ENCODE data around the gene GAL. TPM values are rescaled to one million over a fixed set of nuclear protein-coding genes. Genes with fewer than 3 reads are reported as not detected.

Gene GAL
- total RNA-seq, 2 donors from 2014 or later, result 98.9 to 166 TPM

DNA sequence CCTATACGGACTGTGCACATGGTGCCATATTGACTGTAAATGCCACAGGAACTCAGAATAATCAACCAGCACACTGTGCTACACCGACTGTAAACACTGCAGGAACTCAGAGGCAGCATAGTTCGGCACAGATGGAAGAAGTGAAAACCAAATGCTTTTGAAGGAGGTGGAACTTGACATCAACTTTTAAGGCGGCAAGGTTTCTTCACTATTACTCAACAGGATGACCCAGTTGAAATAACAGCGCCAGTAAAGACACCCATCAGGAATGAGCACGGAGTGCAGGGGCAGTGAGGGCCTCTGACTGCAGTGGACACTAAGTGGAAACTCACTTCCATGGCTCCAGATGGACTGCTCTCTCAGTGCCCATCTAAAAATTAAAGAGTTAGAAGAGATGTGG is 51.3 kb downstream of the GAL start:
- Histone ChIP-seq H3K4me1 (ENCODE audit: control insufficient read depth, insufficient read depth, low read length) (no peaks in the 10 kb centered on the region), H3K36me3 (ENCODE audit: control insufficient read depth, insufficient read depth, low read length) (no peaks in the 10 kb centered on the region), H3K9ac (ENCODE audit: extremely low read depth, low read length, poor library complexity, severe bottlenecking) (no peak overlapping the region), H3K4me3 (ENCODE audit: low read length) (no peak overlapping the region), H3K27me3 (ENCODE audit: control insufficient read depth, insufficient read depth, low read length, poor library complexity, severe bottlenecking) (no peaks in the 10 kb centered on the region), H3K27ac (ENCODE audit: low read depth, low read length) (no peak overlapping the region), H3K9me3 (ENCODE audit: control insufficient read depth, low read length) (no peaks in the 10 kb centered on the region)
- TF ChIP-seq, protein P1, sequence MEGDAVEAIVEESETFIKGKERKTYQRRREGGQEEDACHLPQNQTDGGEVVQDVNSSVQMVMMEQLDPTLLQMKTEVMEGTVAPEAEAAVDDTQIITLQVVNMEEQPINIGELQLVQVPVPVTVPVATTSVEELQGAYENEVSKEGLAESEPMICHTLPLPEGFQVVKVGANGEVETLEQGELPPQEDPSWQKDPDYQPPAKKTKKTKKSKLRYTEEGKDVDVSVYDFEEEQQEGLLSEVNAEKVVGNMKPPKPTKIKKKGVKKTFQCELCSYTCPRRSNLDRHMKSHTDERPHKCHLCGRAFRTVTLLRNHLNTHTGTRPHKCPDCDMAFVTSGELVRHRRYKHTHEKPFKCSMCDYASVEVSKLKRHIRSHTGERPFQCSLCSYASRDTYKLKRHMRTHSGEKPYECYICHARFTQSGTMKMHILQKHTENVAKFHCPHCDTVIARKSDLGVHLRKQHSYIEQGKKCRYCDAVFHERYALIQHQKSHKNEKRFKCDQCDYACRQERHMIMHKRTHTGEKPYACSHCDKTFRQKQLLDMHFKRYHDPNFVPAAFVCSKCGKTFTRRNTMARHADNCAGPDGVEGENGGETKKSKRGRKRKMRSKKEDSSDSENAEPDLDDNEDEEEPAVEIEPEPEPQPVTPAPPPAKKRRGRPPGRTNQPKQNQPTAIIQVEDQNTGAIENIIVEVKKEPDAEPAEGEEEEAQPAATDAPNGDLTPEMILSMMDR (conservative IDR thresholded peaks at IDR 0.05), result no peak
- WGBS, 2 experiments (ENCODE audit: insufficient coverage in 1 of 2, insufficient read length in 1 of 2), result 93 to 95% methylated on average over 6 of the region's 6 CpGs
- no peak overlapping the region for H3K4me3 Mint-ChIP-seq
- peaks cover 32% of the 10 kb centered on the region for H3K36me3 Mint-ChIP-seq (ENCODE audit: low read depth)
- H3K27ac Mint-ChIP-seq, result no peak overlapping the region
- peaks cover 5% of the 10 kb centered on the region for H3K4me1 Mint-ChIP-seq
- no peaks in the 10 kb centered on the region for H3K9me3 Mint-ChIP-seq
- H3K27me3 Mint-ChIP-seq (ENCODE audit: insufficient read depth), result no peaks in the 10 kb centered on the region
- DNase-seq, result no peak

Other genes starting within 250 kb of the GAL start
- gene PPP6R3, start 223.8 kb upstream of the GAL start, total RNA-seq, result 100 to 1,000 TPM; 118 to 136 TPM
- gene TESMIN, start 67.0 kb downstream of the GAL start, total RNA-seq, result 10 to 100 TPM; 53.7 to 68.8 TPM
- gene CPT1A, start 157.4 kb downstream of the GAL start, total RNA-seq, result 1 to 10 TPM; 3.3 to 7.3 TPM
- 10 to 100 TPM; 63.8 to 64.9 TPM for gene MRPL21, start 219.3 kb downstream of the GAL start, total RNA-seq
- gene IGHMBP2, start 219.3 kb downstream of the GAL start, total RNA-seq, result 10 to 100 TPM; 23.9 to 28.3 TPM

Data from endodermal cell (in vitro differentiated cells).